SK-N-SH (cell line): ENCODE measurements around the gene CCSER1.

Source experiments
- FOSL2 ChIP-seq: IDR thresholded peaks from 2 replicates; pipeline ENCODE4 v1.4.0; 2012; ENCODE audit warnings: low read depth, mild to moderate bottlenecking, moderate library complexity, borderline replicate concordance
- MXI1 ChIP-seq: IDR thresholded peaks from 2 replicates; pipeline ENCODE4 v1.6.1; 2012; ENCODE audit warnings: mild to moderate bottlenecking, low read depth, low read length, improper control_type of control experiment
- NRF1 ChIP-seq: IDR thresholded peaks from 2 replicates; pipeline ENCODE4 v1.6.1; 2012; ENCODE audit warnings: low read depth, mild to moderate bottlenecking, low read length
- RAD21 ChIP-seq: IDR thresholded peaks from 2 replicates; pipeline ENCODE4 v1.6.1; 2012; ENCODE audit warnings: mild to moderate bottlenecking, low read length
- RFX5 ChIP-seq: IDR thresholded peaks from 2 replicates; pipeline ENCODE4 v1.6.1; 2012; ENCODE audit warnings: mild to moderate bottlenecking, improper control_type of control experiment, low read length
- TAF1 ChIP-seq: IDR thresholded peaks from 2 replicates; pipeline ENCODE4 v1.6.1; 2012; ENCODE audit warnings: low read depth, mild to moderate bottlenecking, low read length, moderate library complexity, borderline replicate concordance
- TF ChIP-seq, protein P1 (sequence below): fragments of 200-600 bp; sonication (generic); IDR thresholded peaks from 2 replicates; pipeline ENCODE4 v1.6.1; 2017; ENCODE audit warnings: antibody characterized with exemption, mild to moderate bottlenecking, moderate library complexity

DNA sequence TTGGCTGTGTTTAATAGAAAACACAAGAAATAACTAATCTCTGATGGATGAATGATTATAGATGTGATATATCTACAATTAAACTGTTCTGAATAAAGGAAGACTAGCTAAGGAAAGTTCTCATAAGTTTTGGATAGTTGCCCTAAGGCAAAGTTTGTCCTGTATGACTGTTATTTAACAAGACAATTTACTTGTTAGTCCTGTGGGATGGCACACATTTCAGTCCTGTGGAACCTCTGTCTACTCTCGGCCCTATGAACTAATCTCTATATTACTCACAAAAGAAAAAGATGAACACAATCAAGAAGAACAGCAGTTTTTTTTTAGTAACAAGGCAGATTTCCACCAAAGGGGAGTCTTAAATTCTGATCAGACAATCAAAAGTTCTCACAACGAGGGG is 314.6 kb downstream of the CCSER1 start:
- TF ChIP-seq RAD21 = no peak
- no peak for TF ChIP-seq RFX5
- TF ChIP-seq, protein P1, sequence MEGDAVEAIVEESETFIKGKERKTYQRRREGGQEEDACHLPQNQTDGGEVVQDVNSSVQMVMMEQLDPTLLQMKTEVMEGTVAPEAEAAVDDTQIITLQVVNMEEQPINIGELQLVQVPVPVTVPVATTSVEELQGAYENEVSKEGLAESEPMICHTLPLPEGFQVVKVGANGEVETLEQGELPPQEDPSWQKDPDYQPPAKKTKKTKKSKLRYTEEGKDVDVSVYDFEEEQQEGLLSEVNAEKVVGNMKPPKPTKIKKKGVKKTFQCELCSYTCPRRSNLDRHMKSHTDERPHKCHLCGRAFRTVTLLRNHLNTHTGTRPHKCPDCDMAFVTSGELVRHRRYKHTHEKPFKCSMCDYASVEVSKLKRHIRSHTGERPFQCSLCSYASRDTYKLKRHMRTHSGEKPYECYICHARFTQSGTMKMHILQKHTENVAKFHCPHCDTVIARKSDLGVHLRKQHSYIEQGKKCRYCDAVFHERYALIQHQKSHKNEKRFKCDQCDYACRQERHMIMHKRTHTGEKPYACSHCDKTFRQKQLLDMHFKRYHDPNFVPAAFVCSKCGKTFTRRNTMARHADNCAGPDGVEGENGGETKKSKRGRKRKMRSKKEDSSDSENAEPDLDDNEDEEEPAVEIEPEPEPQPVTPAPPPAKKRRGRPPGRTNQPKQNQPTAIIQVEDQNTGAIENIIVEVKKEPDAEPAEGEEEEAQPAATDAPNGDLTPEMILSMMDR = no peak
- no peak for TF ChIP-seq NRF1
- TF ChIP-seq MXI1 = no peak
- no peak for TF ChIP-seq FOSL2
- TF ChIP-seq TAF1 = no peak
